ENCODE data around the gene ASB8. TPM values are rescaled to one million over a fixed set of nuclear protein-coding genes. Genes with fewer than 3 reads are reported as not detected.

Gene ASB8
- total and polyA plus RNA-seq, 9 donors = 36.2 to 56.1 (median 41.6) TPM

- WGBS (ENCODE audit: insufficient coverage) = no CpG with 5 or more reads among the region's 1 CpG
- Histone ChIP-seq H3K27me3 (ENCODE audit: control insufficient read depth, insufficient read depth, low read length) (no peaks in the 10 kb centered on the region), H3K27ac (ENCODE audit: low read length) (no peak overlapping the region), H3K9me3 (replicated peaks; ENCODE audit: control insufficient read depth, low read depth, low read length) (no peaks in the 10 kb centered on the region), H3K36me3 (ENCODE audit: control insufficient read depth, insufficient read depth, low read length) (peaks cover 86% of the 10 kb centered on the region), H3K4me3 (ENCODE audit: low read length) (no peak overlapping the region), H3K4me1 (ENCODE audit: control insufficient read depth, insufficient read depth, low read length) (no peaks in the 10 kb centered on the region)
- no peak for DNase-seq
Measured at GRCh38 chr12:48145981-48146380, 11.3 kb downstream of the ASB8 start.

- Histone ChIP-seq H3K4me1 (ENCODE audit: control insufficient read depth, insufficient read depth, low read length) (no peaks in the 10 kb centered on the region), H3K27ac (ENCODE audit: low read length) (no peak overlapping the region), H3K4me3 (ENCODE audit: low read length) (no peak overlapping the region), H3K27me3 (ENCODE audit: control insufficient read depth, insufficient read depth, low read length) (no peaks in the 10 kb centered on the region), H3K9me3 (replicated peaks; ENCODE audit: control insufficient read depth, low read depth, low read length) (no peaks in the 10 kb centered on the region), H3K36me3 (ENCODE audit: control insufficient read depth, insufficient read depth, low read length) (peaks cover 88% of the 10 kb centered on the region)
- no CpG with 5 or more reads among the region's 2 CpGs for WGBS (ENCODE audit: insufficient coverage)
- no peak for DNase-seq
Measured at GRCh38 chr12:48143898-48144297, 13.4 kb downstream of the ASB8 start.

DNA sequence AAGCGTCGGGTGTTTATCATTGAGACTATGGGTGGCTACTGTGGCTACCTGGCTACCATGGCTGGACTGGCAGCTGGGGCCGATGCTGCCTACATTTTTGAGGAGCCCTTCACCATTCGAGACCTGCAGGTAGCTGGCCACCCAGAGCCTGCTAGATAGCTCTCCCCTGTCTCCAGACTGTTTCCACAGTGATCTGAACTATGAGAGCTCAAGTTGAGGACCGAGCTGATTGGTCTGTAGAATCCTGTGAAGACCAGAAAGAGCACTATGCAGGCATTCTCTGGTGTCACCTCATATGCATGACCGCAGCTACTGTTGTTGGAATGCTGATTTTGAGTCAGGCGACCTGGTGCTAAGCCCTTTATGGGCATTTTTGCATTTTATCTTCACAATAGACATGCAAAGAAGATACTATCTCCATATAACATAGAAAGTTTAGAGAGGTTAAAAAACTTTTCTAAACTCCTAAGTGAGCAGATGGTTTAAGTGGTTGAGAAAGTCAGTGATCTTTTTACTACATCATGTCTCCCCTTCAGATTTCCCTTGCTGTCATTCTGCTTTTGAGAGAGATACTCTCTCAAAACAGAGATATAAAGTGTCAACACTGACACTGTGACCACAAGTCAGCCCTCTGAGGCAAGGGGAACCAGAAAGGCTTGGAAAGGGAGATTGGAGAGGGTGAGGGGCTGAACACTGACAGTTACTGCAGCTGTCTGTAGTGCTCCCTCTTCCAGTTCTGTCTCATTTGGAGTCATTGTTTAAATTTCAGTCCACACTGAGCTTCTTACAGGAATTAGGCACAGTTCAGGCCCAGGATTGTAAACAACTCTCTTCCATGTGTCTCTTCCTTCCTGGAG is 14.3 kb downstream of the ASB8 start:
- no peak for DNase-seq
- no peaks in the 10 kb centered on the region for H3K9me3 ChIP-seq (replicated peaks; ENCODE audit: control insufficient read depth, low read depth, low read length)
- peaks cover 89% of the 10 kb centered on the region for H3K36me3 ChIP-seq (ENCODE audit: control insufficient read depth, insufficient read depth, low read length)
- H3K4me1 ChIP-seq (ENCODE audit: control insufficient read depth, insufficient read depth, low read length) = no peaks in the 10 kb centered on the region
- no peak overlapping the region for H3K4me3 ChIP-seq (ENCODE audit: low read length)
- WGBS (ENCODE audit: insufficient coverage) = 96% methylated on average over 4 of the region's 7 CpGs
- H3K27me3 ChIP-seq (ENCODE audit: control insufficient read depth, insufficient read depth, low read length) = no peaks in the 10 kb centered on the region
- no peak overlapping the region for H3K27ac ChIP-seq (ENCODE audit: low read length)

GRCh38 chr12:48135027-48135426 is 22.3 kb downstream of the ASB8 start:
- H3K9me3 ChIP-seq (replicated peaks; ENCODE audit: control insufficient read depth, low read depth, low read length) = no peaks in the 10 kb centered on the region
- no peak for DNase-seq
- no peak overlapping the region for H3K4me3 ChIP-seq (ENCODE audit: low read length)
- WGBS (ENCODE audit: insufficient coverage) = 80% methylated on average over 1 of the region's 5 CpGs
- H3K27ac ChIP-seq (ENCODE audit: low read length) = no peak overlapping the region
- no peaks in the 10 kb centered on the region for H3K27me3 ChIP-seq (ENCODE audit: control insufficient read depth, insufficient read depth, low read length)
- H3K4me1 ChIP-seq (ENCODE audit: control insufficient read depth, insufficient read depth, low read length) = no peaks in the 10 kb centered on the region
- H3K36me3 ChIP-seq (ENCODE audit: control insufficient read depth, insufficient read depth, low read length) = peaks cover 87% of the 10 kb centered on the region

DNA sequence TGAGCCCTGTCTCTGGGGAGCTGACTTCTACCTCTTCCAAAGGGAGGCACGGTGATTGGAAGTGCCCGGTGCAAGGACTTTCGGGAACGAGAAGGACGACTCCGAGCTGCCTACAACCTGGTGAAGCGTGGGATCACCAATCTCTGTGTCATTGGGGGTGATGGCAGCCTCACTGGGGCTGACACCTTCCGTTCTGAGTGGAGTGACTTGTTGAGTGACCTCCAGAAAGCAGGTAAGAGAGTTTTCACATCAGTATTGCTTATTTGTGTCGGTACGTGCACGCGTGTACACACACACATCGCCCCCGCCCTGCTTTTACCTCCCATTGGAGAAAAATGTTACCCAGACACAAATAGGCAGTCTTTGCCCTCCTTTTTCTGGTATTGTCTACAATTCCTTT is 24.5 kb downstream of the ASB8 start:
- WGBS (ENCODE audit: insufficient coverage) = 79% methylated on average over 13 of the region's 14 CpGs
- Histone ChIP-seq H3K4me1 (ENCODE audit: control insufficient read depth, insufficient read depth, low read length) (peaks cover 2% of the 10 kb centered on the region), H3K27me3 (ENCODE audit: control insufficient read depth, insufficient read depth, low read length) (no peaks in the 10 kb centered on the region), H3K27ac (ENCODE audit: low read length) (no peak overlapping the region), H3K4me3 (ENCODE audit: low read length) (no peak overlapping the region), H3K9me3 (replicated peaks; ENCODE audit: control insufficient read depth, low read depth, low read length) (no peaks in the 10 kb centered on the region), H3K36me3 (ENCODE audit: control insufficient read depth, insufficient read depth, low read length) (peaks cover 79% of the 10 kb centered on the region)
- DNase-seq = no peak

GRCh38 chr12:48131517-48131916 is 25.8 kb downstream of the ASB8 start:
- H3K4me1 ChIP-seq (ENCODE audit: control insufficient read depth, insufficient read depth, low read length) = peaks cover 2% of the 10 kb centered on the region
- no peaks in the 10 kb centered on the region for H3K9me3 ChIP-seq (replicated peaks; ENCODE audit: control insufficient read depth, low read depth, low read length)
- H3K36me3 ChIP-seq (ENCODE audit: control insufficient read depth, insufficient read depth, low read length) = peaks cover 79% of the 10 kb centered on the region
- no peak overlapping the region for H3K4me3 ChIP-seq (ENCODE audit: low read length)
- no peaks in the 10 kb centered on the region for H3K27me3 ChIP-seq (ENCODE audit: control insufficient read depth, insufficient read depth, low read length)
- no peak for DNase-seq
- 100% methylated on average over 1 of the region's 2 CpGs for WGBS (ENCODE audit: insufficient coverage)
- no peak overlapping the region for H3K27ac ChIP-seq (ENCODE audit: low read length)

- H3K4me3 ChIP-seq (ENCODE audit: low read length) = no peak overlapping the region
Measured at GRCh38 chr12:48129376-48129775, 27.9 kb downstream of the ASB8 start.

DNA sequence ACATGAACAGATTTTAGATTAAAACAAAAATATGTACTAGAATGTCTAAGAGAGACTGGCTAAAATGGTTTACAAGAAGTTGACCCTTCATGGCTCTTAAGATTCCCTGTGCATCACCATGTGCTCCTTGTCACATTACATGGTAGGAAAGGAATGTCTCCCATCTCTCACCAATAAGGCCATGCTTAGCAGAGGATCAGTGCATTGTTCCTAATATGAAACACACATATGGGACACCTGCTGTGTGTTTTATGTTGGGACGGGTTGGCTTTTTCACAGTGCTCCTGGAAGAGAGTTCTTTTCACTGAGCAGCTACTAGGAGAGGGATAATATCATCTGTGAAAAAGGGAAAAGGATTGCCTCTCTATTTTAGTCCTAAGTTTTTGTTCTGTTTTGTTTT is 28.5 kb downstream of the ASB8 start:
- H3K4me3 ChIP-seq (ENCODE audit: low read length) = no peak overlapping the region
- no peaks in the 10 kb centered on the region for H3K9me3 ChIP-seq (replicated peaks; ENCODE audit: control insufficient read depth, low read depth, low read length)
- H3K27ac ChIP-seq (ENCODE audit: low read length) = peak overlapping the region; percentile 17
- WGBS (ENCODE audit: insufficient coverage) = no CpG with 5 or more reads among the region's 1 CpG
- DNase-seq = no peak
- H3K27me3 ChIP-seq (ENCODE audit: control insufficient read depth, insufficient read depth, low read length) = no peaks in the 10 kb centered on the region
- peaks cover 2% of the 10 kb centered on the region for H3K4me1 ChIP-seq (ENCODE audit: control insufficient read depth, insufficient read depth, low read length)
- peaks cover 65% of the 10 kb centered on the region for H3K36me3 ChIP-seq (ENCODE audit: control insufficient read depth, insufficient read depth, low read length)

More at GRCh38 chr12:48129376-48129775, 27.9 kb downstream of the ASB8 start:
- WGBS (ENCODE audit: insufficient coverage) = no CpG with 5 or more reads among the region's 1 CpG
- no peak overlapping the region for H3K27ac ChIP-seq (ENCODE audit: low read length)
- peaks cover 2% of the 10 kb centered on the region for H3K4me1 ChIP-seq (ENCODE audit: control insufficient read depth, insufficient read depth, low read length)
- DNase-seq = no peak
- H3K27me3 ChIP-seq (ENCODE audit: control insufficient read depth, insufficient read depth, low read length) = no peaks in the 10 kb centered on the region
- peaks cover 71% of the 10 kb centered on the region for H3K36me3 ChIP-seq (ENCODE audit: control insufficient read depth, insufficient read depth, low read length)
- no peaks in the 10 kb centered on the region for H3K9me3 ChIP-seq (replicated peaks; ENCODE audit: control insufficient read depth, low read depth, low read length)

- DNase-seq = no peak
- peak overlapping the region; percentile 54 for H3K27ac ChIP-seq (ENCODE audit: low read length)
- peaks cover 57% of the 10 kb centered on the region for H3K36me3 ChIP-seq (ENCODE audit: control insufficient read depth, insufficient read depth, low read length)
- peaks cover 2% of the 10 kb centered on the region for H3K4me1 ChIP-seq (ENCODE audit: control insufficient read depth, insufficient read depth, low read length)
- no peaks in the 10 kb centered on the region for H3K9me3 ChIP-seq (replicated peaks; ENCODE audit: control insufficient read depth, low read depth, low read length)
- WGBS (ENCODE audit: insufficient coverage) = 95% methylated on average over 2 of the region's 2 CpGs
- H3K4me3 ChIP-seq (ENCODE audit: low read length) = no peak overlapping the region
- H3K27me3 ChIP-seq (ENCODE audit: control insufficient read depth, insufficient read depth, low read length) = no peaks in the 10 kb centered on the region
Measured at GRCh38 chr12:48126953-48127630, 30.2 kb downstream of the ASB8 start.

DNA sequence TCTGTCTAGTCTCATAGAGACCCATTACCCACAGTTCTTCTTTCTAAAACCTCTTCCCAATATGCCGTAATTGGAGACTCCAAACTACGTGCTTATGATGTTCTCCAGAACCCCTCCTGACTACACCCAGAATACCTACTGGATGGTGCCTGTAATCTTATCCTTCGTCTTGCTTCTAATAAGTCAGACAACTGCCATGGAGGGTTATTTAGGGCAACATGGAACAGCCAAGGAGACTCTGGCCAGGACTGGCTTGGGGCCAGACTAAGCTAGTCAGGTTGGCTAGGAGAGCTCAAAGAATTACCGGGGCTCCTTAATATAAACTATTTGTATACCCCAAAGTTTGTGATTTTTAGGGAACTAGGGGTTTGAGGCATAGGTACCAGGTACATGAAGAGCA is 31.3 kb downstream of the ASB8 start:
- peak overlapping the region; percentile 76 for H3K27ac ChIP-seq (ENCODE audit: low read length)
- H3K4me1 ChIP-seq (ENCODE audit: control insufficient read depth, insufficient read depth, low read length) = peaks cover 2% of the 10 kb centered on the region
- H3K9me3 ChIP-seq (replicated peaks; ENCODE audit: control insufficient read depth, low read depth, low read length) = no peaks in the 10 kb centered on the region
- peaks cover 48% of the 10 kb centered on the region for H3K36me3 ChIP-seq (ENCODE audit: control insufficient read depth, insufficient read depth, low read length)
- H3K27me3 ChIP-seq (ENCODE audit: control insufficient read depth, insufficient read depth, low read length) = no peaks in the 10 kb centered on the region
- peak; percentile 84 for DNase-seq
- WGBS (ENCODE audit: insufficient coverage) = 47% methylated on average over 3 of the region's 4 CpGs
- H3K4me3 ChIP-seq (ENCODE audit: low read length) = peak overlapping the region; percentile 23

Measured in muscle of leg (tissue), 11 donors.